Measurements from ENCODE around the gene LRIG2.

The LRIG2 gene

GRCh38 chr1:113140176-113140575 lies 67.2 kb downstream of the LRIG2 start:
- TF ChIP-seq, protein P1, sequence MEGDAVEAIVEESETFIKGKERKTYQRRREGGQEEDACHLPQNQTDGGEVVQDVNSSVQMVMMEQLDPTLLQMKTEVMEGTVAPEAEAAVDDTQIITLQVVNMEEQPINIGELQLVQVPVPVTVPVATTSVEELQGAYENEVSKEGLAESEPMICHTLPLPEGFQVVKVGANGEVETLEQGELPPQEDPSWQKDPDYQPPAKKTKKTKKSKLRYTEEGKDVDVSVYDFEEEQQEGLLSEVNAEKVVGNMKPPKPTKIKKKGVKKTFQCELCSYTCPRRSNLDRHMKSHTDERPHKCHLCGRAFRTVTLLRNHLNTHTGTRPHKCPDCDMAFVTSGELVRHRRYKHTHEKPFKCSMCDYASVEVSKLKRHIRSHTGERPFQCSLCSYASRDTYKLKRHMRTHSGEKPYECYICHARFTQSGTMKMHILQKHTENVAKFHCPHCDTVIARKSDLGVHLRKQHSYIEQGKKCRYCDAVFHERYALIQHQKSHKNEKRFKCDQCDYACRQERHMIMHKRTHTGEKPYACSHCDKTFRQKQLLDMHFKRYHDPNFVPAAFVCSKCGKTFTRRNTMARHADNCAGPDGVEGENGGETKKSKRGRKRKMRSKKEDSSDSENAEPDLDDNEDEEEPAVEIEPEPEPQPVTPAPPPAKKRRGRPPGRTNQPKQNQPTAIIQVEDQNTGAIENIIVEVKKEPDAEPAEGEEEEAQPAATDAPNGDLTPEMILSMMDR (IDR thresholded peaks at IDR 0.05; ENCODE audit: low read length), result no peak
- TF ChIP-seq EZH2 (IDR thresholded peaks at IDR 0.05; ENCODE audit: borderline replicate concordance, low read length), result no peak
- Histone ChIP-seq H3K9me3 (ENCODE audit: low read length) (no peaks in the 10 kb centered on the region), H3K9me2 (ENCODE audit: low read depth, low read length) (no peaks in the 10 kb centered on the region), H2AFZ (ENCODE audit: low read length) (no peak overlapping the region), H3K27ac (ENCODE audit: low read depth, low read length, poor library complexity, severe bottlenecking) (no peak overlapping the region), H3K9ac (ENCODE audit: low read length) (no peak overlapping the region), H3K27me3 (ENCODE audit: insufficient read depth, low read length) (no peaks in the 10 kb centered on the region), H3K36me3 (ENCODE audit: insufficient read depth, low read length) (no peaks in the 10 kb centered on the region), H3F3A (ENCODE audit: insufficient read depth, low read length) (no peaks in the 10 kb centered on the region), H3K4me1 (ENCODE audit: insufficient read depth, low read length, severe bottlenecking) (no peaks in the 10 kb centered on the region), H3K4me3 (ENCODE audit: low read depth, low read length, poor library complexity, severe bottlenecking) (no peak overlapping the region), H3K79me2 (ENCODE audit: insufficient read depth, low read length) (no peaks in the 10 kb centered on the region), H3K4me2 (ENCODE audit: low read length) (no peak overlapping the region), H4K20me1 (ENCODE audit: insufficient read depth, low read length) (no peaks in the 10 kb centered on the region)

- Histone ChIP-seq H3K9me3 (ENCODE audit: low read length) (no peaks in the 10 kb centered on the region), H3K4me2 (ENCODE audit: low read length) (no peak overlapping the region), H3K9me2 (ENCODE audit: low read depth, low read length) (no peaks in the 10 kb centered on the region), H3K4me1 (ENCODE audit: insufficient read depth, low read length, severe bottlenecking) (no peaks in the 10 kb centered on the region), H3K27me3 (ENCODE audit: insufficient read depth, low read length) (no peaks in the 10 kb centered on the region), H2AFZ (ENCODE audit: low read length) (no peak overlapping the region), H3K9ac (ENCODE audit: low read length) (no peak overlapping the region), H3K27ac (ENCODE audit: low read depth, low read length, poor library complexity, severe bottlenecking) (no peak overlapping the region), H4K20me1 (ENCODE audit: insufficient read depth, low read length) (no peaks in the 10 kb centered on the region), H3K79me2 (ENCODE audit: insufficient read depth, low read length) (no peaks in the 10 kb centered on the region), H3K36me3 (ENCODE audit: insufficient read depth, low read length) (no peaks in the 10 kb centered on the region), H3F3A (ENCODE audit: insufficient read depth, low read length) (no peaks in the 10 kb centered on the region), H3K4me3 (ENCODE audit: low read depth, low read length, poor library complexity, severe bottlenecking) (no peak overlapping the region)
- TF ChIP-seq EZH2 (IDR thresholded peaks at IDR 0.05; ENCODE audit: borderline replicate concordance, low read length), result no peak
- TF ChIP-seq, protein P1 (IDR thresholded peaks at IDR 0.05; ENCODE audit: low read length), result peak; percentile 94
Observed at GRCh38 chr1:113140588-113141446, 67.8 kb downstream of the LRIG2 start.

- H3K27me3 ChIP-seq (ENCODE audit: insufficient read depth, low read length), result no peaks in the 10 kb centered on the region
- H3K9me3 ChIP-seq (ENCODE audit: low read length), result no peaks in the 10 kb centered on the region
- H3K27ac ChIP-seq (ENCODE audit: low read depth, low read length, poor library complexity, severe bottlenecking), result no peak overlapping the region
- H3K9me2 ChIP-seq (ENCODE audit: low read depth, low read length), result no peaks in the 10 kb centered on the region
- H3K9ac ChIP-seq (ENCODE audit: low read length), result no peak overlapping the region
- no peaks in the 10 kb centered on the region for H3F3A ChIP-seq (ENCODE audit: insufficient read depth, low read length)
- H3K4me1 ChIP-seq (ENCODE audit: insufficient read depth, low read length, severe bottlenecking), result no peaks in the 10 kb centered on the region
- no peak for TF ChIP-seq EZH2 (IDR thresholded peaks at IDR 0.05; ENCODE audit: borderline replicate concordance, low read length)
- TF ChIP-seq, protein P1 (IDR thresholded peaks at IDR 0.05; ENCODE audit: low read length), result no peak
- no peaks in the 10 kb centered on the region for H4K20me1 ChIP-seq (ENCODE audit: insufficient read depth, low read length)
- H2AFZ ChIP-seq (ENCODE audit: low read length), result no peak overlapping the region
- H3K4me2 ChIP-seq (ENCODE audit: low read length), result no peak overlapping the region
- H3K36me3 ChIP-seq (ENCODE audit: insufficient read depth, low read length), result no peaks in the 10 kb centered on the region
- no peaks in the 10 kb centered on the region for H3K79me2 ChIP-seq (ENCODE audit: insufficient read depth, low read length)
- no peak overlapping the region for H3K4me3 ChIP-seq (ENCODE audit: low read depth, low read length, poor library complexity, severe bottlenecking)
Observed at GRCh38 chr1:113141650-113142473, 68.9 kb downstream of the LRIG2 start.

Data from OCI-LY1 (cell line).